ENCODE measurements around the gene RPS3A. TPM values are rescaled to one million over a fixed set of nuclear protein-coding genes. Genes with fewer than 3 reads are reported as not detected.
"Not testable (repeated sequence)": the region's sequence is repeated elsewhere in the genome, so short reads cannot be mapped to it uniquely, and the experiment has no call there.

Gene RPS3A
- total RNA-seq, 1 donor from 2014 or later: 1,043 TPM

GRCh38 chr4:151074416-151074916 is 25.0 kb upstream of the RPS3A start:
- intact Hi-C loops (cut with micrococcal nuclease): no loop called here
- no peaks in the 10 kb centered on the region for H3K36me3 ChIP-seq
- no peak overlapping the region for H3K27ac ChIP-seq (replicated peaks)
- no peak overlapping the region for H3K4me3 ChIP-seq
- H3K9me3 ChIP-seq (replicated peaks): no peaks in the 10 kb centered on the region
- no peaks in the 10 kb centered on the region for H3K4me1 ChIP-seq
- TF ChIP-seq CTCF (IDR thresholded peaks at IDR 0.05; ENCODE audit: borderline replicate concordance): no peak
- no peaks in the 10 kb centered on the region for H3K27me3 ChIP-seq (ENCODE audit: low read depth)
- no peak for DNase-seq

- H3K27me3 ChIP-seq (ENCODE audit: low read depth); H3K4me3 ChIP-seq; H3K27ac ChIP-seq (replicated peaks); H3K36me3 ChIP-seq; intact Hi-C loops (cut with micrococcal nuclease); DNase-seq; H3K4me1 ChIP-seq; H3K9me3 ChIP-seq (replicated peaks): not testable (repeated sequence)
Observed at GRCh38 chr4:151077978-151078377, 21.4 kb upstream of the RPS3A start.

GRCh38 chr4:151087467-151087866 is 12.0 kb upstream of the RPS3A start:
- Histone ChIP-seq H3K27me3 (ENCODE audit: low read depth) (no peaks in the 10 kb centered on the region), H3K27ac (replicated peaks) (no peak overlapping the region), H3K4me3 (no peak overlapping the region), H3K4me1 (no peaks in the 10 kb centered on the region), H3K9me3 (replicated peaks) (no peaks in the 10 kb centered on the region), H3K36me3 (no peaks in the 10 kb centered on the region)
- DNase-seq: no peak
- TF ChIP-seq CTCF (IDR thresholded peaks at IDR 0.05; ENCODE audit: borderline replicate concordance): no peak
- intact Hi-C loops (cut with micrococcal nuclease): no loop called here

- no peaks in the 10 kb centered on the region for H3K27me3 ChIP-seq (ENCODE audit: low read depth)
- TF ChIP-seq CTCF (IDR thresholded peaks at IDR 0.05; ENCODE audit: borderline replicate concordance): no peak
- H3K36me3 ChIP-seq: no peaks in the 10 kb centered on the region
- H3K27ac ChIP-seq (replicated peaks): no peak overlapping the region
- no peaks in the 10 kb centered on the region for H3K4me1 ChIP-seq
- no peak for DNase-seq
- intact Hi-C loops (cut with micrococcal nuclease): no loop called here
- no peaks in the 10 kb centered on the region for H3K9me3 ChIP-seq (replicated peaks)
- H3K4me3 ChIP-seq: no peak overlapping the region
Observed at GRCh38 chr4:151091047-151091446, 8.4 kb upstream of the RPS3A start.

- Histone ChIP-seq H3K27ac (replicated peaks) (no peak overlapping the region), H3K36me3 (no peaks in the 10 kb centered on the region), H3K27me3 (ENCODE audit: low read depth) (no peaks in the 10 kb centered on the region), H3K4me1 (no peaks in the 10 kb centered on the region), H3K9me3 (replicated peaks) (no peaks in the 10 kb centered on the region), H3K4me3 (no peak overlapping the region)
- intact Hi-C loops (cut with micrococcal nuclease): no loop called here
- DNase-seq: no peak
- no peak for TF ChIP-seq CTCF (IDR thresholded peaks at IDR 0.05; ENCODE audit: borderline replicate concordance)
Observed at GRCh38 chr4:151092488-151092887, 6.9 kb upstream of the RPS3A start.

- Histone ChIP-seq H3K36me3 (no peaks in the 10 kb centered on the region), H3K27ac (replicated peaks) (no peak overlapping the region), H3K27me3 (ENCODE audit: low read depth) (no peaks in the 10 kb centered on the region), H3K4me1 (no peaks in the 10 kb centered on the region), H3K9me3 (replicated peaks) (no peaks in the 10 kb centered on the region), H3K4me3 (no peak overlapping the region)
- intact Hi-C loops (cut with micrococcal nuclease): no loop called here
- TF ChIP-seq CTCF (IDR thresholded peaks at IDR 0.05; ENCODE audit: borderline replicate concordance): no peak
- no peak for DNase-seq
Observed at GRCh38 chr4:151093203-151093602, 6.2 kb upstream of the RPS3A start.

All from left ventricle myocardium inferior (tissue), 1 donor.